A549 (cell line): Measurements from ENCODE around the gene TUBGCP5. TPM values are rescaled to one million over a fixed set of nuclear protein-coding genes. Genes with fewer than 3 reads are reported as not detected.

Experiments
- ATAC-seq, 2 experiments: fragments of 200-7000 bp in 1 of 2; fragments of >200 bp in 1 of 2; cut with Nextera tagmentation in 1 of 2; cut with Tn5 transposase in 1 of 2; 3 replicates each; pipeline versions ENCODE4 v1.8.0 to v1.9.1; 2018 to 2020; ENCODE audit warnings: mild to moderate bottlenecking in 1 of 2, moderate library complexity in 1 of 2
- CTCF ChIA-PET: fragments of 300-600 bp; sonication (Branson Sonifier 250); formaldehyde crosslinking; extraction: SDS; loops from one replicate; lab custom pipeline; 2021; ENCODE audit warnings: antibody characterized with exemption, inconsistent platforms; lab: Yijun Ruan, JAX
- POLR2A ChIA-PET: fragments of 350-600 bp; formaldehyde crosslinking; extraction: SDS; loops from one replicate; lab custom pipeline; 2021; ENCODE audit warnings: antibody characterized with exemption, inconsistent platforms; lab: Yijun Ruan, JAX
- DNase-seq, 2 experiments: peaks; one replicate each; pipeline versions ENCODE4 v3.0.0 to v3.0.0-alpha.2; 2011 to 2016; ENCODE audit warnings: low read depth in 1 of 2, low spot score in 1 of 2
- FAIRE-seq: peaks from 2 replicates; lab custom pipeline; 2011; peaks lifted over from hg19 to GRCh38; lab: Jason Lieb, UNC
- H3K27ac ChIP-seq, 2 experiments: fragments of >200 bp; sonication (Bioruptor Twin); formaldehyde crosslinking; 3 replicates each; pipeline ENCODE4 v1.5.1; 2016 to 2017
- H3K4me1 ChIP-seq: fragments of >200 bp; sonication (Bioruptor Twin); formaldehyde crosslinking; 3 replicates; pipeline ENCODE4 v1.6.1; 2016
- H3K4me2 ChIP-seq: fragments of >200 bp; sonication (Bioruptor Twin); formaldehyde crosslinking; 3 replicates; pipeline ENCODE4 v1.6.1; 2016
- H3K4me3 ChIP-seq: fragments of >200 bp; sonication (Bioruptor Twin); formaldehyde crosslinking; 3 replicates; pipeline ENCODE4 v1.5.1; 2016
- H3K9me3 ChIP-seq: fragments of >200 bp; sonication (Bioruptor Twin); formaldehyde crosslinking; 3 replicates; pipeline ENCODE4 v1.6.1; 2016
- ATOH8 ChIP-seq: fragments of 250-450 bp; sonication (Bioruptor Pico); IDR thresholded peaks from 2 replicates; pipeline ENCODE4 v1.5.0; 2020; ENCODE audit warnings: low read depth, mild to moderate bottlenecking, moderate library complexity
- ELK1 ChIP-seq: fragments of 150-350 bp; IDR thresholded peaks from 2 replicates; pipeline ENCODE4 v1.6.1; 2014; ENCODE audit warnings: low read depth, mild to moderate bottlenecking, low read length
- ESRRA ChIP-seq: fragments of 150-350 bp; IDR thresholded peaks from 2 replicates; pipeline ENCODE4 v1.6.1; 2014; ENCODE audit warnings: mild to moderate bottlenecking, low read length, borderline replicate concordance
- FOSL2 ChIP-seq, 2 experiments: fragments of 450-650 bp in 1 of 2; fragments of >200 bp in 1 of 2; sonication (Bioruptor Twin) in 1 of 2; formaldehyde crosslinking; IDR thresholded peaks; 2 replicates each; pipeline versions ENCODE4 v1.5.0 to v1.6.1; 2016 to 2020; ENCODE audit warnings: mild to moderate bottlenecking in 1 of 2, moderate library complexity in 1 of 2
- HOXA7 ChIP-seq: fragments of 250-450 bp; sonication (Bioruptor Pico); IDR thresholded peaks from 2 replicates; pipeline ENCODE4 v1.5.0; 2020; ENCODE audit warnings: mild to moderate bottlenecking, moderate library complexity
- KDM5A ChIP-seq: fragments of 200-600 bp; sonication (generic); IDR thresholded peaks from 2 replicates; pipeline ENCODE4 v1.6.1; 2016; ENCODE audit warnings: antibody characterized with exemption, mild to moderate bottlenecking
- MAFK ChIP-seq: fragments of 450-650 bp; IDR thresholded peaks from 2 replicates; pipeline ENCODE4 v1.6.1; 2014; ENCODE audit not compliant: partially characterized antibody
- MAZ ChIP-seq: fragments of 150-350 bp; IDR thresholded peaks from 2 replicates; pipeline ENCODE4 v1.6.1; 2014; ENCODE audit warnings: antibody characterized with exemption, low read depth, low read length, borderline replicate concordance
- RAD21 ChIP-seq, 2 experiments: fragments of >200 bp in 1 of 2; sonication (Bioruptor Twin) in 1 of 2; formaldehyde crosslinking in 1 of 2; IDR thresholded peaks in 1 of 2; conservative IDR thresholded peaks in 1 of 2; 2 replicates in 1 of 2; 3 replicates in 1 of 2; pipeline ENCODE4 v1.6.1; 2012 to 2018; ENCODE audit warnings: inconsistent platforms in 1 of 2
- SMC3 ChIP-seq: fragments of >200 bp; sonication (Bioruptor Twin); formaldehyde crosslinking; IDR thresholded peaks from 3 replicates; pipeline ENCODE4 v1.6.1; 2018; ENCODE audit warnings: inconsistent platforms
- ZNF302 ChIP-seq: fragments of 250-450 bp; sonication (Bioruptor Pico); IDR thresholded peaks from 2 replicates; pipeline ENCODE4 v1.9.0; 2021; ENCODE audit warnings: inconsistent platforms, mild to moderate bottlenecking, moderate library complexity
- whole genome bisulfite sequencing: methylation state at CpG from one replicate; pipeline ENCODE4 v1.1.6; 2017; ENCODE audit errors: missing lambda C conversion rate; 5-methylcytosine and 5-hydroxymethylcytosine counted together
- polyA plus RNA-seq, 4 experiments: library from polyadenylated mRNA; depleted of rRNA in 3 of 4; stranded (reverse); fragments of >200 nt; fragmentation: RNase III in 1 of 4; extraction: RNeasy Plus Mini Kit Qiagen cat#74134 plus additional on column Dnase treatment in 1 of 4; gene quantifications; 2 replicates in 3 of 4; 3 replicates in 1 of 4; pipeline ENCODE4 v1.2.3, GENCODE V29; 2011 to 2017

The TUBGCP5 gene
- polyA plus RNA-seq, 2 of the 4 experiments (the other 2 are of a cell fraction): 26.3 to 41.0 TPM

GRCh38 chr15:22955544-22956119 is 83.7 kb downstream of the TUBGCP5 start:
- Histone ChIP-seq H3K27ac (no peak overlapping the region), H3K9me3 (no peaks in the 10 kb centered on the region), H3K4me2 (no peak overlapping the region), H3K4me1 (no peaks in the 10 kb centered on the region), H3K4me3 (no peak overlapping the region)
- no peak for FAIRE-seq
- TF ChIP-seq KDM5A (no peak), FOSL2 (IDR thresholded peaks at IDR 0.05) (no peak), FOSL2 (CRISPR knock-in tag; IDR thresholded peaks at IDR 0.05) (no peak), ATOH8 (CRISPR knock-in tag) (no peak)
- no peak for DNase-seq
- POLR2A ChIA-PET: no interaction called here
- ATAC-seq: no peak
- WGBS: 88% methylated on average over 6 of the region's 6 CpGs
- CTCF ChIA-PET: no interaction called here

- Histone ChIP-seq H3K4me3 (no peak overlapping the region), H3K4me2 (no peak overlapping the region), H3K27ac (no peak overlapping the region), H3K9me3 (no peaks in the 10 kb centered on the region), H3K4me1 (no peaks in the 10 kb centered on the region)
- no peak for FAIRE-seq
- no peak for TF ChIP-seq ZNF302
- peak in 1 of 2 experiments; percentile 26; a peak in 1 of 5 replicates for TF ChIP-seq RAD21 (conservative IDR thresholded peaks at IDR 0.05 in 1 of 2, IDR thresholded peaks at IDR 0.05 in 1 of 2)
- peak; percentile 46 to 65; a peak in 3 of 6 replicates for ATAC-seq
- CTCF ChIA-PET: interaction anchor here (1.0 to 1.2 kb wide), 3 partner anchors 9 to 81 kb away, joined by 4 to 5 read pairs (median 4); no protein-coding TSS in a partner anchor
- POLR2A ChIA-PET: no interaction called here
- 76% methylated on average over 14 of the region's 14 CpGs for WGBS
- DNase-seq: no peak
Observed at GRCh38 chr15:22954798-22955543, 84.4 kb downstream of the TUBGCP5 start.

GRCh38 chr15:22954326-22954725 is 85.0 kb downstream of the TUBGCP5 start:
- 88% methylated on average over 12 of the region's 12 CpGs for WGBS
- no peak overlapping the region for H3K27ac ChIP-seq
- H3K9me3 ChIP-seq: no peaks in the 10 kb centered on the region
- no peaks in the 10 kb centered on the region for H3K4me1 ChIP-seq
- no peak overlapping the region for H3K4me2 ChIP-seq
- no peak for TF ChIP-seq MAZ
- no peak for TF ChIP-seq SMC3
- TF ChIP-seq HOXA7 (CRISPR knock-in tag): no peak
- TF ChIP-seq ESRRA: no peak
- FAIRE-seq: no peak
- DNase-seq: no peak
- POLR2A ChIA-PET: no interaction called here
- H3K4me3 ChIP-seq: no peak overlapping the region
- no peak for ATAC-seq
- CTCF ChIA-PET: interaction anchor here (1.0 to 1.2 kb wide), 3 partner anchors 10 to 82 kb away, joined by 4 to 5 read pairs (median 4); no protein-coding TSS in a partner anchor

- Histone ChIP-seq H3K4me3 (no peak overlapping the region), H3K4me1 (no peaks in the 10 kb centered on the region), H3K4me2 (no peak overlapping the region), H3K9me3 (no peaks in the 10 kb centered on the region), H3K27ac (no peak overlapping the region)
- CTCF ChIA-PET: interaction anchor here (0.7 to 1.4 kb wide), 3 partner anchors 10 to 71 kb away, joined by 3 to 7 read pairs (median 3); no protein-coding TSS in a partner anchor
- no peak for FAIRE-seq
- WGBS: 91% methylated on average over 21 of the region's 21 CpGs
- TF ChIP-seq ELK1 (no peak), MAFK (peak; percentile 32)
- POLR2A ChIA-PET: no interaction called here
- DNase-seq: no peak
- ATAC-seq: no peak
Observed at GRCh38 chr15:22952796-22953579, 86.4 kb downstream of the TUBGCP5 start.
